Activated CD4-positive, CD25-positive, alpha-beta regulatory T cell treated with anti-CD3 and anti-CD28 coated beads, Interleukin-2, amount 50 U/mL, for 16 hours (primary cell): ENCODE data around the gene SLC35F3.

ENCODE experiments used
- DNase-seq: peaks from one replicate; pipeline ENCODE4 v3.0.0-alpha.2; 2020; ENCODE audit warnings: low read depth, low spot score

The SLC35F3 gene

DNA sequence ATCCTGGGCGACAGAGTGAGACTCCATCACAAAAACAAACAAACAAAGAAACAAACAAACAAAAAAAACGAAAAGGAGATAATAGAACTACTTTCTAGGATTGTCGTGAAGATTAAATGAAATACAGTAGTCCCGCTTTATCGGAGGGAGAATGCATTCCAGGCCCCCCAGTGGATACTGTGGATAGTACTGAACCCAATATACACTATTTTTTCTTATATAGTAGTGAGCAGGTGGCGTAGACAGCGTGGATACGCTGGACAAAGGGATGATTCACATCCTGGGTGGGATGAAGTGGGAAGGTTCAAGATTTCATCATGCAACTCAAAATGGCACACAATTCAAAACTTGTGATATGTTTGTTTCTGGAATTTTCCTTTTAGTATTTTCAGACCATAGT lies 8.0 kb downstream of the SLC35F3 start:
- DNase-seq: no peak

DNA sequence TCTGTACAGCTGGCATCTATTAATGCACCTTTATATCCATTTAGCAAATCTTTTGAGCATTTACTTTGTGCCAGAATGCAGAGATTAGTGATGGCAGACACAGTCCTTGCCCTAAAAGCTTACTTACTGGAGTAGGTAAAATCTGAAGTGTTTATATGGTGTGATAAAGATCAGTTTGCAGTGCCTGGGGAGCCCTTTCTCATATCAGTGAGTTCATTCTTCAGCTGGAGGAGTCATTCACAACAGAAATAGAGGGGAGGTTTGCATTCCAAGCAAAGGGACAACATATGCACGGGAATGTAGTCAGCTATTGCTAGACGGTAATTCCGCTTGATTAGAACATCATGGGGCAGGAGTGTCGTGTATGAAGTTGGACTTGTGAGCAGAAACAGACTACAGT lies 8.4 kb downstream of the SLC35F3 start:
- DNase-seq: no peak

DNA sequence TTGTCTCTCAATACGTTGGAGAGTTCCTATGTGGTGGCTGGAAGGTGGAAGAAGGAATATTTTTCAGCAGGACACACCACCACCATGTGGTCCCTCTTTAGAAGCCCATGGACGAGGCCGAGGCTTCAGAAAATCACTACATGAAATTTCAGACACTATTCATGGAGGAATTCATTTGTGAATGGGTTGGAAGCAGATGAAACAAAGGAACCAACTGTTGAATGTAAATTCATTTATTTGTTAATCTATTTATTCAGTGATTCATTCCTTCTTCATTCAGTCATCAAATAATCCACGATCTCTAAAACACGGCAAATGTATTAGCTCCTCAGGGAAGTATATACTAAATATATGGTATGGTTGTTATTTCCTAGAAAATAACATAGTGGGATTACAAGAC lies 12.2 kb downstream of the SLC35F3 start:
- no peak for DNase-seq

DNA sequence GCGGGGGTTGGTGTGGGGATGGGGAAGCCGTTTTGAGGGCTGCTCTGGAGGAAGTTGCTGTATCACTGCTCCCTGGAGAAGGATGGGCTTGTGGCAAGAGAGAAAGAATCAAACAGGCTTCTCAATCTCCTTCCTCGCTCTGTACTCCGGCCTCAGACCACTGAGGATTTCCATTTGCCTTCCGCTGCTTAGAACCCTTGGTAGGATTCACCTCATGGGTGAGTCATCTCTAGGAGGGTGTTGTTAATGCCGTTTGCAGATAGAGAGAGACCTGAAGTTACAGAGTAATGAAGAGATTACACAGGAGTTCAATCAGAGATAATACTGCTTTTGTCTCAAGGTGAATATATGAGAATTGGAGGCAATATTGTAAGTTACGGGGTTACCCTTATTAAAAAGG lies 15.3 kb downstream of the SLC35F3 start:
- no peak for DNase-seq

DNA sequence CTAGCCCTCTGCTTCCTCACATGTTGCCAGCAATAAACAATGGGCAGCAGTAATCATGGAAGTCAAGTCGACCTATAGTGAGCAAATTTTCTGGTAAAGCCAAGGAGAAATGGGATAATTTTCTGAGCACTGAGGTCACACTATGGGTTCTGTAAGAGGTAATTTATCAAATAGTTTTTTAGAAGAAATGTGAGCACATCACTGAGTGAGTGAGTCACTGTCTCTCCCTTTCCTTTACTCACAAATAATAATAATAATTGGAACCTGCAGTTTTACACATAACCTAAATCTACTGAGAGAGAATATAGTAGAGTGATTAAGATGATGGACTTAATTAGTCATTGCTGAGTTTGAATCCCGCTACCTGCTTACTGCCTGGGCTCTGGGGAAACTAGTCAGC lies 23.6 kb downstream of the SLC35F3 start:
- DNase-seq: no peak

DNA sequence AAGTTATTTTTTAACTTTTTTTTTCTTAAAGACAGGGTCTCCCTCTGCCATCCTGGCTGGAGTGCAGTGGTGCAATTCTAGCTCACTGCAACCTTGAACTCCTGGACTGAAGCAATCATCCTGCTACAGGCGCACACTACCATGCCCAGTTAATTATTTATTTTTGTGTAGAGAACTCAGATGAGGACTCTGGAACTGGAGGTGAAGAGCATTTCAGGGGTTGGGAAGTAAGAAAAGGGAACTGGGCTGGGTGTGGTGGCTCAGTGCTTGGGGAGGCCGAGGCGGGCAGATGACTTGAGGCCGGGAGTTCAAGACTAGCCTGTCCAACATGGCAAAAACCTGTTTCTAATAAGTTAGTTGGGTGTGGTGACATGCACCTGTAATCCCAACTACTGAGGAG lies 28.9 kb downstream of the SLC35F3 start:
- no peak for DNase-seq

DNA sequence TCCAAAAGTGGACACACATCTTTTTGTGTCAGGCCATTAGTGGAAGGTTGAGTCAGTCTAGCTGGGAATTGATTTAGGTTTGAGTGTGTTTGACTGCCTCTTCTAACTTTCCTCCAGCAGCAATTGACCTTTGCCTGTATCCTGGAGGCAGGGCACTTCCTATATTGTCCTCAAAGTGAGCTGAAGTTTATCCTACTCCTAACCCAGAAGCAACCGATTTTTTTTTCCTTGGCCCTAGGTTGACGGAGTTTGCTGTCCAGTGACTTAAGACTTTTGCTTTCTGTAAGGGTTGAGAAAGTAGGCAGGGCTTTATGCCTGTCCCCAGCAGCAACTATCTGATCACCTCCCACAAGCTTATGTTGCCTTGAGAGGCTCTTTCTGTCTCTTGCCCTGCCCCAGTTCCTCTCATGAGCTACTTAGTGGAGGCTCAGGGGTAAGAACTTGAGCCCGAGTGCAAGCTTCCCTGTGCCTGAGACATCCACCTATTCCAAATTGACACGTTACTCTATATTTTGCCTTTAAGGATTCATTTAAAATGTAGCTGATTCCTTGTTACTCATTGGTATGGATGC lies 30.9 kb downstream of the SLC35F3 start:
- no peak for DNase-seq

DNA sequence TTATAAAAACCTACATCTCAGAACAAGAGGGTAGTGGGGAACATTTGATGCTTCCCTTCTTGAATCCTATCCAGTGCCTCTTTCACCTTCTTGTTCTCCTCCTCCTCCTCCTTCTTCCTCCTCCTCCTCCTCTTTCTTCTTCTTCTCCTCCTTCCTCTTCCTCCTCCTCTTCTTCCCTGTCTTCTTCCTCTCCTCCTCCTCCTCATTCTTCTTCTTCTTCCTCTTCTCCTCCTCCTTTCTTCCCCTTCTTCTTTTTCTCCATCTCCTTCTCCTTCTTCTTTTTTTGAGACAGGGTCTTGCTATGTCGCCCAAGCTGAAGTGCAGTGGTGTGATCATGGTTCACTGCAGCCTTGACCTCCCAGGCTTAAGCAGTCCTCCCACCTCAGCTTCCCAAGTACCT lies 31.9 kb downstream of the SLC35F3 start:
- DNase-seq: no peak

DNA sequence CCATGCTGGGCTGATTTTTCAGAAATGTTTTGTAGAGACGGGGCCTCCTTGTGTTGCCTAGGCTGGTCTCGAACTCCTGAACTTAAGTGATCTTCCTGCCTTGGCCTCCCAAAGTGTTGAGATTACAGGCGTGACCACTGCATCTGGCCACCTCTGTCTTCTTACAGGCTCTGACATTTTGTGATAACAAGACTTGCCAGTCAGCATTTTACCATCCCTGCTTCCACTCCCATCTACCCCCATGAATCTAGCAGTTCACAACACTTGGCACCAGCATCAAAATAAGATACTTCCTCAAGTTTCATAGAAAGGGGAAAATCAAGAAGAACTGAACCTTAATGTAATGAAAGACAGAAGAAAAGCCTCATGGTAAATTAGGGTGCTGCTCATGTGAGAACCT lies 32.4 kb downstream of the SLC35F3 start:
- DNase-seq: no peak

DNA sequence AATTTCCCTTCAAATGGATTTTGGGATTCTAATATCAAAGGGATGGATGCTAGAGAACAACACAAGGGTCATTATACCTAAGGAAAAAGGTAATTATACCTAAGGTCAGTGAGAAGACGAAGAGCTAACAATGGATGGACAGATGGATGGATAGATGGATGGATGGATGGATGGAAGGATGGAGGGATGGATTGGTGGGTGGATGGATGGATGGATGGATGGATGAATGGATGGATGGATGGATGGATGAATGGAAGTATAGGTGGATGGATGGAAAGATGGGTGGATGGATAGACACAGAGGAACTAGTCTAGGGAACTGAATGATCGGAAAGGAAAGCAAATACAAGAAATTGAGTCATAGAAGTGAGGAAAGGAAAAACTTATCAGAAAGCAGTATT lies 34.0 kb downstream of the SLC35F3 start:
- DNase-seq: no peak

DNA sequence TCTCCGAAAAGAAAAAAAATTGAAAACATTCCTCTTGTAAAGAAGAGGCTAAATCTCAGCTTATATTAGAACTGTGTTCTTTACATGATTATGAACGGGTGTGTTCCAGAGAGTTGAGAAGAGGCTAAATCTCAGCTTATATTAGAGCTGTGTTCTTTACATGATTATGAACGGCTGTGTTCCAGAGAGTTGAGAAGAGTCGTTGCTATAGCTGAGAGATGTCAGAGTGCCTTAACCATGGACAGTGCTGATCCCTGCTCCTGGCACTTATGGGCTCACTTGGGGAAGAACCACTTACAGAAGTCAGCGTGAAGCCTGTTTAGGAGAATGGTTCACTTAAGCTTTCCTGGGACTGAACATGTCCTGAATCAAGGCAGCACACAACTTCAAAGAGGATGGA lies 35.0 kb downstream of the SLC35F3 start:
- no peak for DNase-seq

DNA sequence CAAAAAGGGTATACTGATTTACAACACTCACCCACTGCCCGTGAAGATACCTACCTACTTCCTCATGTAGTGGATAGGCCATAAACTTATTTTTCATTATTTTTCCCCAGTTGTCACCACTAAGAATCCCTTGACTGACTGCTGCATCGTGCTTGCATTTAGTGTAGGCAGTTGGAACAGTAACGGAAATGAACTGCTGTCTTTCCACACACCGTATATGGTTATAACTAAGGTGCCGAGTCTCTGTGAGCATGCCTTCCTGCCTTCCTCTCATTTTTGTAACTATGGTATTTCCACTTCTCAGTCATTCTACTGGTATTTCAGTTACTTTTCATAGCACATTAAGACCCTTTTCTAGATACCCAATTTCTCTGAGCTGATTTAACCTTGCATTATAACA lies 36.4 kb downstream of the SLC35F3 start:
- DNase-seq: no peak

DNA sequence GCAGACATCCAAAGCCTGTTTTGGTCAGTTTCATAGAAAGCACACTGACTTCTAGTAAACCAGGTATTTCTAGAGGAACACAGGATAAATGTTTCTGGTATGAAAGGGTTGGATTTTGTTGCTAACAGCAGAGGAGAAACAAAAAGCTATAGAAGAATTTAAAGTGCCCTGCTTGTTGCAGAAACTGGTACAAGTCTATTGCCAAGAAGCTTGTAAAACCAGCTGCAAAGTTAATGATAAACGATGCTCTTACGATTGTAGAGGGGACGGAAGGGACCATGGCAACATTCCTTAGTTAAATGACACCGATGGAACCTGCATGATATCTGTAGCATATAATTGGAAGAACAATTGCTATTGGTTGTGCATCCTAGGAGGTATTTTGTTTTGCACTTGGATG lies 40.1 kb downstream of the SLC35F3 start:
- no peak for DNase-seq

DNA sequence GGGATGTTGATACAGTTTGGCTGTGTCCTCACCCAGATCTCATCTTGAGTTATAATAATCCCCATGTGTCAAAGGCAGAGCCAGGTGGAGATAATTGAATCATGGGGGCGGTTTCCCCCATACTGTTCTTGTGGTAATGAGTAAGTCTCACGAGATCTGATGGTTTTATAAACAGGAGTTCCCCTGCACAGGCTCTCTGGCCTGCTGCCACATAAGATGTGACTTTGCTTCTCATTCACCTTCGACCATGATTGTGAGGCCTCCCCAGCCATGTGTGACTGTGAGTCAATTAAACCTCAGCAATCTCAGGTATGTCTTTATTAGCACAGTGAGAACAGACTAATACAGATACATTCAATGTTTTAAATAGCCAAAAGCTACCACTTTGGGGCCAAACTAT lies 41.1 kb downstream of the SLC35F3 start:
- no peak for DNase-seq

DNA sequence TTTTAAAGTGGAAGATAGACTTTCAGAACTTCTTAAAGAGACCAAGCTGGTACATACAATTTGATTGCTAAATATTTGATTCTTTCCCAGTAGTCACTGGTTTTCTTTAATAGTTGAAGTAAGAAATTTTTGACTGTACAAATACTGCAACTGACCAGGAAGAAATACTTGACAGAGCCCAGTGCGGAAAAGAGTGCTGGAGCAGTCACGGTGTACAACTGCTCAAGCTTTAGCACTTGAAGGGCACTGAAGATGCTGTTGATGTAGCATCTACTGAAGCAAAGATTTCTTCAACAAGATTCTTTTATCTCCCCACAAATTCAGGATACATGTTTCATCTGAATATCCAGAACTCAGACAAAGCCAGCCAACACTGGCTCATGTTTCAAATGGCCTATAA lies 41.5 kb downstream of the SLC35F3 start:
- no peak for DNase-seq

DNA sequence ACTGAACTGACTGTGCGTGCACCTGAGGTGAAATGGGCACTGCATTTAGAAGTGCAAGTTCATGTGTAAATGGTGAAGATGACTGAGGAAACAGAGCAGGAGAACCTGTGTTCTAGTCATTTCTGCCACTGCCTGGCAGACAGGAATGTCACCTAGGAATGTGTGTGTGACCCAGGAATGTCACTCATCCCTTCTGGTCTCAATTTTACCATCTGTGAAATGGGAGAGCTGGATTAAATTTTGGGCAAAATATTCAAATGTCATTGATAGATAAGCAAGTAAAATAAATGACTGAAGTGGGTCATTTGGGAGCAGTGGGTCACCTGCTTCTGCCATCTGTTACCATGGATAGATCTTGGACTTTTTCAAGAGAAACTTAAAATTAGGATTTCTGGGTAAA lies 42.2 kb downstream of the SLC35F3 start:
- DNase-seq: no peak

DNA sequence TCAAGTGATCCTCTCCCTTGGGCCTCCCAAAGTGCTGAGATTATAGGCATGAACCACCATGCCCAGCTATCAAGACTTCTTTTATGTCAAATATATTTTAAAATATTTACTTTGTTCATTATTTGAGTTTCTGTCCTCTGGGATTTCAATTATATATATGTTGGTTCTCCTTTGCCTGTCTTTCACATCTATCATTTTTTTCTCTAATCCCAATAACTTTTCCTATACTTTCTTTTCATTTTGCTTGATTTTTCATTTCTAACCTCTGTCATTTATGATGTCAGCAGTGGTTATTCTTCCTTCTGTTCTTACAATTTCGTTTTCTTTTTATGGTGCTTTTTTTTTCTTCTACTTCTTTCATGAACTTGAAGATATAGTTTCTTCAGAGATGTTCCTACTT lies 47.3 kb downstream of the SLC35F3 start:
- DNase-seq: no peak

DNA sequence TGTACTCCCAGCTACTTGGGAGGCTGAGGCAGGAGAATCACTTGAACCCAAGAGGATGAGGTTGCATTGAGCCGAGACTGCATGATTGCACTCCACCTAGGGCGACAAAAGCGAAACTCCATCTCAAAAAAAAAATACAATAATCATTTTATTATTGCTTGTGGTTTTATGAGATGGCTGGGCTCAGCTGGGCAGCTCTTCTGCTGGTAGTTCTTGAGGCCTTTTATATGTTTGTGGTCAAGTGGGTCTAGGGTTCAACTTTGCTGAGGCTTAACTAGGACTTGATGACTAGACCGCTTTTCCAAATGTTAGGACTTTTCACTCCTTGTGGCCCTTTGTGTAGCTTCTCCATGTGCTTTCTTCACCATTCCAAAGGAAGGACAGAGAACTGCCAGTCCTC lies 53.2 kb downstream of the SLC35F3 start:
- DNase-seq: no peak

DNA sequence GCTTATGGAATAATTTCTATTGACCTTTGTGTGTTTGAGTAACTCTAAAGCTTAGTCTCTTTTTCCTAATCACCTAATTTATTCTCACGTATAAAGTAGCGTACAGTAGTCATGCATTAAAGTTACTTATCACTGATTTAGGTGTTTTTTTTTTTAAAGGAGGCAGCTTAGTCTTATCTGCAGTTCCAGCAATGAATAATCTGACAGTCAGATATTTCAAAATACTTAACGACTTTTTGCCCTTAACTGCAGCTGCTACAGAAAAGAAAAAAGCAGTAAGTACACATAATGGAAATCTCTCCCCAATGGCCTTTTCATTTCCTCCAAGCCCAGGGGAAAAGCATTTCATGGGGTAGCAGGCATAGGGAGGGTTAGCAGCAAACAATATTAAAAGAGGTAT lies 54.6 kb downstream of the SLC35F3 start:
- no peak for DNase-seq

DNA sequence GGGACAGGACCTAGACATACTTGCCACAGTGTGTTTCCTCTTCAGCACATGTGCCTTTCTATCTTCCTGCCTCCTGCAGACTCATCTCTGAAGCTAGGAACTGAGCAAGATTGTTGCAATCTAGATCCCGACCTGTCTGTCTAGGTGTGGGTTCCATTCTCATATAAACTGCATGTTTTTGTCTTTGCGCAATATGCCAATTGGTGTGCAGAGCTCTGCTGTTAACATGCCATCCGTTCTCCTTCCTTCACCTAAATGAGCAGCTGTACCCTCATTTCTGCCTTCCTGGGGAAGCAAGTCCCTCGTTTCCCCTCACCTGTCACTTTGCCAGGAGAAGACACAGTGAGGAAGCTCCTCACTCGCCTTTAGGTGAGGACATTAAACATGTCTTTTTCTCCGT lies 55.5 kb downstream of the SLC35F3 start:
- DNase-seq: no peak

DNA sequence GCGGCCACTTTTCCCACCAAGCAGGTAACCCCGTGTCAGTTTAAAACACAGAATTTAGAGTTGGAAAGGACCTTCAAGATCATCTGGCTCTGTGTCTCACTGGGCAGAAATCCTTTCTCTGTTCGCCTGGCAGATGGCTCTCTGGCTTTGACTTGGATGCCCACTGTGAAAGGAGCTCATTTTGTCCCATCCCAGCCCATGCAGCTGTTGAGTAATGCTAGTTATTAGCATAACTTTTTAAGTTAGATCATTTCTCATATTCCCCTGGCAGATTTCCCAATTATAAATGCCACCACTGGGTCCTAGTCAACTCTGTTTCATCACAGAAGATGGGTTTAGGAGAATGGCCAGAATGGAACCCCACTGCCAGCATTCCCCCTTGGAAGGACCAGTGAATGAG lies 55.9 kb downstream of the SLC35F3 start:
- no peak for DNase-seq

DNA sequence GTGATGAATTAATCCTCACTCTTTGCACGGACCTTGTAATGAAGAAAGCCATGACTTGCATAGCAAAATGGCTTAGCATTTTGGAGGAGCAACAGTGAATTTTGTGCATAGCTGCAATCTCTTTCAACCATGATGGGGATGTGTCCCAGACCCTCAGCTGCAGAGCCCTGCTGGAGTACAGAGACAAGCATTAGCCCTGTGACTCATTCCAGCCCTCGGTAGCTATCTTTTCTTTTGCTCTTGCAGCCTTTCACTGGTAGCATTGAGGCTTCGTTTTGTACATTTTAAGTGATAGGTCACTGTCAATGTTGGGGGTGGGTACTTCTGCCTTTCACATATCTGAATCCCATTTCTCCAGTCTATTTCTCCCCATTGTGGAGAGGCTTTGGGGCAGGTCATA lies 58.4 kb downstream of the SLC35F3 start:
- DNase-seq: no peak

DNA sequence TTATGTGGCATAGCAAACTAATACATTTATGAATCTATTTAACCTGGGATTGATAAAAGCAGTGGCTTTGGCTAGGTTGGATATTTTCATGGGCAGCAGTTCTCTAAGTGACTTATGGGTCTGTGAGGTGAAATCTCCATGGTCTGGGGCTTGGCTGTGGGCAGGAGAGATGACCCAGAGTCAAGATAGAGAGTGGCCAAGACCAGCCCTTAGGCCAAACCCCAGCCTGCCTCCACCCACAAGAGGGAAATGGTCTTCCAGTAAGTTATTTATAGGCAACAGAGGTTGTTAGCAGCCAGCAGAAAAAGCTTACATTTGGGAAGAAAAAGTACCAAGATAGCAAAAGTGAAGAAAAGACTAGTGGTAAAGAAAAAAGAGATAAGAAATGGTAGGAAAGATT lies 61.4 kb downstream of the SLC35F3 start:
- no peak for DNase-seq

DNA sequence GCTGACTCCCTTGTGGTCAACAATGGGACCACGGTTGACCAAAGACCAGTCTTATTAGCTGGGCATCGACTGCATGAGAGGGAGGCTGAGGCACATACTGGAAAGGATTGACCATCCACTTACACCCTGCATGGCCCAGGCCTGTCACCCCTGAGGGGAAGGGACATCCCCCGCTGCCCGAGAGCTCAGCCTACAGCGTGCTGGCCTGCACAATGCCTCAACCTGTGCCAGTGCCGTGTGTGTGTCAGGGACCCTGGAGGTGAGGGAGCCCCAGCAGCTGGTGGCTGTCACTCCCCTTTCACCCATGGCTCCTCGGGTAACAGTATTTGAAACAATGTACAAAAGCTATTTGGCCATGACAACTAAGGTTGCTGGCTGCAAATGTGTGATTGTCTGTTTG lies 67.3 kb downstream of the SLC35F3 start:
- DNase-seq: no peak

DNA sequence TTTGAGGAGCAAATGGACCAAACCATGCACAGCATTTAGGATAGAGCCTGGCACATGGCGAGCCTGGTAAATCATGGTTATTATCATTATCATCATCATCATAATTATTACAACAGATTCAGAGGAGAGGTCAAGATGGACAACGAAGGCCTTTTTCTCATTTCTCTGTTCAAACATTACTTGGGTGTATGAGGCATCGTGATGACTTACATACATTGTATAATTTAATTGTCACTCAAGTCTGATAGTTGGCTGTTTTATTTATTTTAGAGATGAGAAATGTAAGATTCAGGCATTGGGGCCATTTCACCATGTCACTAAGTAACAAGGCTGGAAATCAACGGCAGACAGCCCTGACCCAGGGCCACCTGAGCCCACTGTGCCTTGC lies 68.1 kb downstream of the SLC35F3 start:
- DNase-seq: no peak
